Right renal cortex interstitium (tissue), 3 donors: Measurements from ENCODE around the gene OBSCN. TPM values are rescaled to one million over a fixed set of nuclear protein-coding genes. Genes with fewer than 3 reads are reported as not detected.

Source experiments
- DNase-seq, 3 donors: peaks; one replicate each; pipeline ENCODE4 v3.0.0-alpha.2; 2013; ENCODE audit warnings: low read depth in 3 of 3, low spot score in 2 of 3
- polyA plus RNA-seq, 3 donors: library from polyadenylated mRNA; unstranded; fragments of 120-200 nt; gene quantifications; one replicate each; pipeline ENCODE4 v1.2.1, GENCODE V29; 2013; ENCODE audit not compliant: insufficient read length in 3 of 3

The OBSCN gene
- polyA plus RNA-seq, 3 donors: 20.2 to 22.0 (median 20.9) TPM

DNA sequence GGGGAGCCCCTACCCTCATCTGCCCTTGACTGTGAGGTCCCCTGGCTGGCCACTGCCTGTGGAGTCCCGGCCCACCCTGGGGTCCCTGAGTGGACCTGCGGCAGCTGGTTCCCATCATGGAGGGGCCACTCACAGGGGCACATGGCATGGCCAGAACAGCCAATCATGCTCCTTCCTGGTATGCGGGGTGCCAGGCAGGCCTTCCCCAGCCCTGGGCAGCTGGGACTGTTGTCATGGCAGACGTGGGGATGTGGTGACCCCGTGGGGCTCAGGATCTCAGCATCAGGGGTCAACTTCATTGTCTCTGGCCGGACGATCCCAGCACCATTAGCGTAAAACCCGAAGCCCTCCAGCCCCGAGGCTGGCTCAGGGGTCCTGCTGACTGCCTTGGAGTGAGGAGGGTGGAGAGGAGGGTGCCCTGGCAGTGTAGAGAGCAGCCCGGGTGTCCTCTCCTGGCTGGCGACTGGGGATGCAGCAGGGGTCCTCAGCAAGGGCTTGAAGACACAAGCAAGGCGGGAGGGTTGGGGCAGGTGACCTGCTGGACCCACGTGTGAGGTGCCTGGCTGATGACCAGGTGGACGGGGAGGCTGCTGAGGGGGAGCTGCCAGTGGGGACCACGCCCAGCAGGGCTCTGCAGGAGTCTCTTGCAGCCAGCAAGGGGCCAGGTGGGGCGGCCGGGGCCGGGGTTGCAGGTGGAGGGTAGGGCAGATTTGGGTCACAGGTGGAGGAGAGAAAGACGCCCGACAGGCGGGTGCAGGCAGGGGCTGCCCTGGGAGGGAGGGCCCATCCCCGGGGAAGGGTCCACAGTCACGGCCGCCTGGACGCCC, 153.7 kb downstream of the OBSCN start:
- no peak for DNase-seq

DNA sequence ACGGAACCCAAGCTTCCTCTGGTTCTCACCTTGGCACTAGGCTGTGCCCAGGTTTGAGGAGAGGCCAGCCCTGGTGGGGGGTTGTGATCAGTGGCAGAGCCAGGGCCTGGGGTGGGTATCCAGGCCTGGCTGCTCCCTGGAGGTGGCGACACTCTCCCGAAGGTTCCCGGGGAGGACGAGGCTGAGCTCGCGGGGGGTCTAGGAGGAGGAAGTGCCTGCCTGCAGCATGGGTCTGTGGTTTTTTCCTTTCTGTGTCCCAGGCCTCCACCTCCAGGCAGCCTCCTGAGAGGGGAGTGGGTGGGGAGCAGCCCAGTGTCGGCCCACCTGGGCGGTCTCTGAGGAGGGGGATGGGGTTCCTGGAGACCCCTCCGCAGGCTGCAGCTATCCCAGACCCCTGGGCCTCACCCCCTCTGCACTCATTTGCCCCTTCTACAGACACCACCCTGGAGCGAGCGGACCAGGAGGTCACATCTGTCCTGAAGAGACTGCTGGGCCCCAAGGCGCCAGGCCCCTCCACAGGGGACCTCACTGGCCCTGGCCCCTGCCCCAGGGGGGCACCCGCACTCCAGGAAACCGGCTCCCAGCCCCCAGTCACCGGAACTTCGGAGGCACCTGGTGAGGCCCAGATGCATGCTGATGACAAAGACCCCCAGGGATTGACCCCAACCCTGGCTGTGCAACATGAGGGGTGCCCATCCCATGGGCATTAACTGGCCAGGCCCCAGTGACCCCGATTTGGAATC, 154.5 kb downstream of the OBSCN start:
- no peak for DNase-seq

DNA sequence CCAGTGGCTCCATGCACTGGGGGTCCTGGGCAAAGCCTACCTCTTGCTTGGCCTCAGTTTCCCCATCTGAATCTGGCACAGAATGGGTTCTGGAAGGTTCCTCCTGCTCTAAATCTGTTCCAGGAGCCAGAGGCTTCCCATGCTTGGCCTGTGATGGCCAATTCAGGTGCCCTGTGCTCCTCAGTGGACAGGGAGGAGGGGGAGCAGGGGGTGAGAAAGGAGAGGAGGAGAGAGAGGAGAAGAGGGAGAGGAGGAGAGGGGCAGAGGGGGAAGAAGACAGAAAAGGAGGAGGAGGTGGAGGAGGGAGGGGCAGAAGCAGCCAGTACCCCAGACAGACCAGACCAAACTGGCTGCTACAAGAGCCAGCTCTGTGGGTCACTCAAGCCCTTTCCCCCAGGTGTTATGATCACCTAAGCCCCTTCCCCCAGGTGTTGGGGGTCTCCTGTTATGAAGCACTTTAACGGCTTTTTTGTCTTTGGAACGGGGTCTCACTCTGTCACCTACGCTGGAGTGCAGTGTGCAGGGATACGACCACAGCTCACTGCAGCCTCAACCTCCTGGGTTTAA, 155.1 kb downstream of the OBSCN start:
- DNase-seq: no peak

DNA sequence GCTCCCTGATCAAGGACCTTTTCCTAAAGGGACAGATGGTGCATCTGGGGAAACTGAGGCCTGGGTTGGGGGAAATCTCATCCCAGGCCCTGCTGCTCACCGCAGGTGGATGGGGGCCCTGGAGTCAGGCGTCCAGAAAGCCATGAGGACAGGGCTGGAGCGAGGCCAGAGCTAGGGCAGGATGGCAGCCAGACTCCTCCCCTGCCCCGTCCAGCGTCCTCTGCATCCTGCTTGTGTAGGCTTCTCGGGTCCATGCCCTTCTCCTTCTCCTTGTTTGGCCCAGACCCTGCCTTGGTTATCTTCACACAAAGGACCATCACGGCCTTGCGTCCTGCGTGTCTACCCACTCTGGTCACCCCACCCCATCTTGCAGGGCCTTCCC, 155.8 kb downstream of the OBSCN start:
- no peak for DNase-seq

DNA sequence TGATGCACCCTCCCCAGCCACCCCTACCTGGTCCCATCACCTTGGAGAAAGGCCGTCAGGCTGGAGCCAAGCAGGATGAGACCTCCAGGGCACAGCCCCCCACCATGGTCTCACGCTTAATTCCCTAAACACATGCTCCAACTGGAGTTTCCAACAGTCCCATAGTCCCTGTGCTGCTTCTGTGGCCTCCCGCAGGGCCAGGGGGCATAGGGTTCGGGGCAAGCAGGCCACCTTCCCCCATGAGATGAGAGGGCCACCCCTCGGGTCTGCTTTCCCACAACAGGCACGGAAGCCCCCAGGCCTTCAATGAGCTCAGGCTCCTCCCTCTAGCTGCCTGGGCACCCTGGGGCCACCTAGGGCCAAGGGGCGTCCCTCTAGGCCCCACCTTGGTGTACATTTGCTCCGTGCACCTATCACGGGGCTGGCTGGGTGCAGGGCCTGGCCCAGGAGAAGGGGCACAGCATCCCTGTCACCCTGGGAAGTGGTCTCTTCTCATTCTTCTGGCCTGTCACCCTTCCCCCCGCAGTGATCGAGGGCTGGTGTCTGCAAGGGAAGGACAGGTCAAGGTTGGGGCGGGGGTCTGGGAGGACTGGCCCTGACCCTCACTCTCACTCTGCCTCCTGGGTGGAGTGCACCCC, 156.3 kb downstream of the OBSCN start:
- no peak for DNase-seq

DNA sequence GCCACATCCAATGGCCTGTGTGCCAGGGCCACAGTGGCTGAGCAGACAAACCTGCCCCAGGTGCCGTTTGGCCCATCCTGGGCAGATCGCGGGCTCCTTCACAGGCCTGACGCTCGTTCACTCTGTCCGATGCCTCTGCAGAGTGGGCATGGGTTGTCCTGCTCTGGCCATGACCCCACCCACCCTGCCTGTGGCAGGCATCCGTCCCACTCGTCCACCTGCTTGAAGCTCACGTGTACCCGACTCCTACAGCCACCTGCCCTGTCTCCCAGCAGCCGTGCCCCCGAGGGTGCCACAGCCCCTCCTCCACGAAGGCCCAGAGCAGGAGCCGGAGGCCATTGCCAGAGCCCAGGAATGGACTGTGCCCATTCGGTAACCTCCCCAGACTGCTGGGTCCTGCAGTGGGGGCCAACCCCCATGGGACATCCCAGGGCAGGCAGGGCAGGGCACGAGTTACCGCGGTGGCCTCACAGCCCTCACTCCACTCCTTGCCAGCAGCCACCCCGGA, 156.9 kb downstream of the OBSCN start:
- DNase-seq: no peak

DNA sequence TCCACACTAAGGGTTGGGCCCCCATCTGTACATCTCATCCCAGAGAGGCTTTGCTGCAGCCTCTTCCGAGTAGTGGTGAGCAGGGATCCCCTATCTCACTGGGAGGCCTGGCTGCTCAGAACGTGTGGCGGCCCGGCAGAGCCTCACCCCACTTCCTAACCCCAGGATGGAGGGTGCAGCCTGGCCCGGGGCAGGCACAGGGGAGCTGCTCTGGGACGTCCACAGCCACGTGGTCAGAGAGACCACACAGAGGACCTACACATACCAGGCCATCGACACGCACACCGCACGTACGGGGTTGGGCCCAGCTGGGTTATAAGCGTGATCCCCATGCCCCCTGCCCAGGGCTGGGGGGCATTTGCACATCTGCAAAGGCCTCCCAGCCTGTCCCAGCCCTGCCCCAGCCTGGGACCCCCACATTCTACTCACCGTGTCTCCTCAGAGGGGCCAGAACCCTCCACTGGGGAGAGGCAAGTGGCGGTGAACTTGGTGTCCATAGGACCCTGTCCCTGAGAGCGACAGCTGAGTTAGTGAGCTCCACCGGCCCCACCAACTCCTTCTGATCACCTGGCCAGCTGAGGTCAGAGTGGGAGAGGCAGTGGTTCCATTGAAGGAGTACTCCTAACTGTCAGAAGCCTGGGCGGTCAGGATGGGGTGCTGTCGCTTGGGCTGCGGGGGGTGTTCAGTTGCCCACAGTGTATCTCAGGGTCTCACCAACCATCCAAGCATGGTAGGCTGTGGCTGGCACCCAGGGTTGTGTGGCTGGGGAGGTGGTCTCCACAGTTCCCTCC, 157.6 kb downstream of the OBSCN start:
- DNase-seq: no peak

DNA sequence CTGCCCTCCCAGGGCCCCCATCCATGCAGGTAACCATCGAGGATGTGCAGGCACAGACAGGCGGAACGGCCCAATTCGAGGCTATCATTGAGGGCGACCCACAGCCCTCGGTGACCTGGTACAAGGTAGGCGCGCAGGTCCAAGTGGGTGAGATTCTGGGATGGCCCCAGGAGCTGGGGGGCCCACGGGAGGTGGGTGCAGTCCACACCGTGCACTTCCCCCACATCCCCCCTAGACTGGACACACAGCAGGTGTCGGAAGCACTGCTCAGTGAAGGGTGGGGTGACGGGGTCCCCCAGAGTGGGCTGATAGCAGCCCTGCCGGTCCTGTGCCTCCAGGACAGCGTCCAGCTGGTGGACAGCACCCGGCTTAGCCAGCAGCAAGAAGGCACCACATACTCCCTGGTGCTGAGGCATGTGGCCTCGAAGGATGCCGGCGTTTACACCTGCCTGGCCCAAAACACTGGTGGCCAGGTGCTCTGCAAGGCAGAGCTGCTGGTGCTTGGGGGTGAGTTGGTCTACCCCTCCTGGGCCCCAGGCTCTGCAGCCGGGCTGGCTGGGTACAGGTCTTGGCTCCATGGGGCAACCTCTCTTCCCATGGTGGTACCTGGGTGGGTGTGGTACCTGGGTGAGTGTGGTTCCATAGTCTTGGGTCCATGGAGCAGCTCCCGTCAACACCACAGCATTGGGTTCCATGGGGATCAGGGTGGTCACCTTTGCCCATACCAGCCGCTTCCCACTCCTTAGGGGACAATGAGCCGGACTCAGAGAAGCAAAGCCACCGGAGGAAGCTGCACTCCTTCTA, 158.4 kb downstream of the OBSCN start:
- no peak for DNase-seq

DNA sequence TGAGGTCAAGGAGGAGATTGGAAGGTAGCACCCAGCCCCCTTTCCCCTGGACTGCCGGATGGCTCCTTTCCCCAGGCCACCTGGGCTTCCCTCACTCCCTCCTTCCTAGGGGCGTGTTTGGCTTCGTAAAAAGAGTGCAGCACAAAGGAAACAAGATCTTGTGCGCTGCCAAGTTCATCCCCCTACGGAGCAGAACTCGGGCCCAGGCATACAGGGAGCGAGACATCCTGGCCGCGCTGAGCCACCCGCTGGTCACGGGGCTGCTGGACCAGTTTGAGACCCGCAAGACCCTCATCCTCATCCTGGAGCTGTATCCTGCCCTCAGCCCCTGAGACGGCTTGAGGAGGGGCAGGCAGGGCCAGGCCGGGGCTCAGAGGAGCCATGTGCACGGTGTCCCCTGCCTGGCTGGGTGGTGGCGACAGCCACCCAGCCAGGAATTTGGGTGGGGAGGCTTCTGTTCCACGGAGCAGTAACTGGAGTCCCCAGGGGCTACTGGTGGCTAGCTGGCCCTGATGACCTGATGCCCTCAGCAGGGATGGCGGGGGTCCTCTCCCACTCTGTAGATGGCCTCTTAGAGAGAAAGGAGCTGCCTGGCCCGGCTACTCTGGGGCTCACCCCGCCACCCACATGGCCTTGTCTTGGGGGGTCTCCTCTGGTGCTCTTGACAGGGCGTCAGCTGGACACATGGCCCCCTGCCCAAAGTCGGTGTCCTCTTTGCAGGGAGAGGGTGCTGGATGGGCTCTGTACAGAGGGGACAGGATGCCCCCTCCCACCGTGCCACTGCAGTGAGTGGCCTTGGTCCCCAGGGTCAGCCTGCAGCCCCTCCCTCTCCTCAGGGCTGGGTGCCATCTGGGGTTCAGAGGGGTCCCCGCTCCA, 159.3 kb downstream of the OBSCN start:
- DNase-seq: no peak

DNA sequence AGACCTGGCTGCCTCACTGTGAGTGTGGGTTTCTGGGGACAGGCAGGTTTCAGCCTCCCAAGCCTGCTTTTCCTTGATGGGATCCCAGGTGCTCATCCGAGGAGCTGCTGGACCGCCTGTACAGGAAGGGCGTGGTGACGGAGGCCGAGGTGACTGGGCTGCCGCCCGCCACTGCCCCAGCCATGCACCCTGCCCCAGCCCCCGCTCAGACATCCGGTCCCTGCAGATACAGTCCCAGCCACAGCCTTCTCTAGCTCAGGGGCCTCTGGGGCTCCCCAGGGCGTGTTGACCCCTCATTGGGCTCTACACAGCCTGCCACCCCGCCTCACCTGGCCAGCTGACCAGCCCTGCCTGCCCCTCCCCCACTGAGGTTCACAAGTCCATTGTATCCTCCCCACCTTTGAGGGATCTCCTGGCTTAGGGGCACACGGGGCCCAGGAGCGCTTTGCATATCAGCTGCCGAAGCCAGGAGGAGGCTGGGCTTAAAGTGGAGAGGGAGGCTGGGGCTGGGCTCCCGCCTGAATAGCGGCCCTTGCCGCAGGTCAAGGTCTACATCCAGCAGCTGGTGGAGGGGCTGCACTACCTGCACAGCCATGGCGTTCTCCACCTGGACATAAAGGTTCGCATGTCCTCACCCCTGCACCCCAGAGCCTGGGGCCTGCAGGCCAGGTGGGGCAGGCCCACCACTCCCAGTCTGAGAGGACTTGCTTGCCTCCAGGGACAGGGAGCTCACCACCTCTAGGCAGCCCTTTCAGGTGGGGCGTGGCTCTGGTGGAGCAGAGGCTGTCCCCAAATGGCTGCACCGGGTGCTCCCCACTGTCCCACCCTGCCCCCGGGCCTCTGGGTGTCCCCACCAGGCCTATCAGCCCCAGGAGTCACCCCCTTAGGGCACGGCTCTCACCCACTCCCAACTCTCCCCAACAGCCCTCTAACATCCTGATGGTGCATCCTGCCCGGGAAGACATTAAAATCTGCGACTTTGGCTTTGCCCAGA, 160.3 kb downstream of the OBSCN start:
- DNase-seq: no peak

DNA sequence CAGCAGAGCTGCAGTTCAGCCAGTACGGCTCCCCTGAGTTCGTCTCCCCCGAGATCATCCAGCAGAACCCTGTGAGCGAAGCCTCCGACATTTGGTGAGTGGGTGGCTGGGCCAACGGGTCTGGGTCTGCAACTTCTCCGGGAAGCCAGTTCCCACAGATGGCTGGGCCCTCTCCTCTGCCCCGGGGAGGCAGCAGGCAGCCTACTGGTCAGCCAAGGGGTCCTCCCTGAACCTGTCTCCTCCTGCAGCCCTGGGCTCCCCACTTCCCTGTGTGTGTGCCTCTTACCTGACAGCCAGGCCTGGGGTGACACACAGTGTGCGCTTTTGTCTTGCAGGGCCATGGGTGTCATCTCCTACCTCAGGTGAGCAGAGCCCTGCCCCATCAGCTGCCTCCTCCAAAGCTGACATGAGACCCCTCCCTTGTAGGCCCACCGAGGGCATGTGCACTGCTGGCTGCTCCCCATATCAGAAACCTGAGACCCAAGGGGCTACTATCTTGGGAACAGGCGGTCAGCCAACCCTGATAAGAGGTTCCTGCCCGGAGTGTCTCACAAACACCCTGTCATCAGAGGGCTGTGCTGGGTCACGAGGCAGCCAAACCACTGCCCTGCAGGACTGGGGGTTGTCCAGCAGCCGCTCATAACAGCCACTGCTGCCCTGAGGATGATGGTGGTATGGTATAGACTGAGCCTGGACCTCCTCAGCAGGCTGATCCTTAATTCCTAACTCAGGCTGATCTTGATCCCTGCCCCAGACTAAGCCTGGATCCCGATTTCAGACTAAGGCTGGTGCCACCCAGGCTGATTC, 161.2 kb downstream of the OBSCN start:
- DNase-seq: no peak

DNA sequence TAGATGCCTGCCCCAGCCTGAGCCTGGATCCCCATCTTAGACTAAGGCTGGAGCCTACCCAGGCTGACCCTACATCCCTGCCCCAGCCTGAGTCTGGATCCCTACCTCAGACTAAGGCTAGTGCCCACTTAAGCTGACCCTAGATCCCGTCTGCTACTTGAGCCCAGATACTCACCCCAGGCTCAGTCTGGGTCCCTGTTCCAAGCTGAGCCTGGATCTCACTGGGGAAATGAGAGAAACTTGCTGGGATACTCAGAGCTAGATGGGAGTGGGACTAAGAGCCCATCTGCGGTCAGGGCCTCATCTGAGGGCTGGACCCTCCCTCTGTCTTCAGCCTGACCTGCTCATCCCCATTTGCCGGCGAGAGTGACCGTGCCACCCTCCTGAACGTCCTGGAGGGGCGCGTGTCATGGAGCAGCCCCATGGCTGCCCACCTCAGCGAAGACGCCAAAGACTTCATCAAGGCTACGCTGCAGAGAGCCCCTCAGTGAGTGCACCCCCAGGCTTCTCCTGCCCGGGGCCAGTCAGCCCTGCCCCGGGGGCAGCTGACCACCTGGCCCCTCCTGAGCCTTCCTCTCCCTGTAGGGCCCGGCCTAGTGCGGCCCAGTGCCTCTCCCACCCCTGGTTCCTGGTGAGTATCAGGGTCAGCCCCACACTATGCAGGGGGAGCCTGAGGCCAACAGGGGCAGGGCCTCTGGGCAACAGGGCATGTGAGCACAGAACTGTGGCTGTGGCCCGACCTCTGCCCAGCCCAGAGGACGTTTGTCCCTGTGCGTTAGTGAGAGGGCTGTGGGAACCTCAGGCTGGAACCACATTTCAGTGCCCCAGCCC, 162.0 kb downstream of the OBSCN start:
- no peak for DNase-seq

DNA sequence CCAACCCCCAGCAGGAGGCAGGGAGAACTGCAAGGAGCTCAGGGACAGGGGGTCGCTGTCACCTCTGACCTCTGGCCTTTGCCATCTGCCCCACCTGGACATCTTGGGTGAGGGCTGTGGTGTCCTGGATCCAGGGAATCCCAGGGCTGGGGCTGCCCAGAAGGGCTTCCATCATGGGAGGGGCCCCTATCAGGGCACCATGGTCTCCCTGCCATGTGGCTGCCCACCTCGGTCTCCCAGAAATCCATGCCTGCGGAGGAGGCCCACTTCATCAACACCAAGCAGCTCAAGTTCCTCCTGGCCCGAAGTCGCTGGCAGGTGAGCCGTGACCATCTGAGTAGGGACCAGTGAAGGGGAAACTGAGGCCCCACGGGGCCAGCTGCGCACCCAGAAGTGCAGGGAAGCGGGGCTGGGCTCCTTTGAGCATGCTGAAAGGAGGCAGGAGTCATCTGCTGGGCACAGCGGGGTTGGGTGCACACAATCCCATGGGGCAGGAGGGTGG, 162.6 kb downstream of the OBSCN start:
- no peak for DNase-seq

DNA sequence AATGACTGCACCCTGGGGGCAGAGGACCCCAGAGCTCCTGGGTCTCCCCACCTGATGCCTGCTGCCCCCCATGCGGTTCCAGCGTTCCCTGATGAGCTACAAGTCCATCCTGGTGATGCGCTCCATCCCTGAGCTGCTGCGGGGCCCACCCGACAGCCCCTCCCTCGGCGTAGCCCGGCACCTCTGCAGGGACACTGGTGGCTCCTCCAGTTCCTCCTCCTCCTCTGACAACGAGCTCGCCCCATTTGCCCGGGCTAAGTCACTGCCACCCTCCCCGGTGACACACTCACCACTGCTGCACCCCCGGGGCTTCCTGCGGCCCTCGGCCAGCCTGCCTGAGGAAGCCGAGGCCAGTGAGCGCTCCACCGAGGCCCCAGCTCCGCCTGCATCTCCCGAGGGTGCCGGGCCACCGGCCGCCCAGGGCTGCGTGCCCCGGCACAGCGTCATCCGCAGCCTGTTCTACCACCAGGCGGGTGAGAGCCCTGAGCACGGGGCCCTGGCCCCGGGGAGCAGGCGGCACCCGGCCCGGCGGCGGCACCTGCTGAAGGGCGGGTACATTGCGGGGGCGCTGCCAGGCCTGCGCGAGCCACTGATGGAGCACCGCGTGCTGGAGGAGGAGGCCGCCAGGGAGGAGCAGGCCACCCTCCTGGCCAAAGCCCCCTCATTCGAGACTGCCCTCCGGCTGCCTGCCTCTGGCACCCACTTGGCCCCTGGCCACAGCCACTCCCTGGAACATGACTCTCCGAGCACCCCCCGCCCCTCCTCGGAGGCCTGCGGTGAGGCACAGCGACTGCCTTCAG, 163.3 kb downstream of the OBSCN start:
- DNase-seq: no peak

DNA sequence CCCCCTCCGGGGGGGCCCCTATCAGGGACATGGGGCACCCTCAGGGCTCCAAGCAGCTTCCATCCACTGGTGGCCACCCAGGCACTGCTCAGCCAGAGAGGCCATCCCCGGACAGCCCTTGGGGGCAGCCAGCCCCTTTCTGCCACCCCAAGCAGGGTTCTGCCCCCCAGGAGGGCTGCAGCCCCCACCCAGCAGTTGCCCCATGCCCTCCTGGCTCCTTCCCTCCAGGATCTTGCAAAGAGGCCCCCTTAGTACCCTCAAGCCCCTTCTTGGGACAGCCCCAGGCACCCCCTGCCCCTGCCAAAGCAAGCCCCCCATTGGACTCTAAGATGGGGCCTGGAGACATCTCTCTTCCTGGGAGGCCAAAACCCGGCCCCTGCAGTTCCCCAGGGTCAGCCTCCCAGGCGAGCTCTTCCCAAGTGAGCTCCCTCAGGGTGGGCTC, 163.9 kb downstream of the OBSCN start:
- DNase-seq: no peak
